RCC 7860 (cell line): ENCODE results near the gene ADCY2.

ENCODE experiments used
- DNase-seq: peaks from one replicate; pipeline ENCODE4 v3.0.0-alpha.2; 2015; ENCODE audit warnings: low spot score
- FAIRE-seq: peaks from 2 replicates; lab custom pipeline; 2012; peaks lifted over from hg19 to GRCh38; lab: Jason Lieb, UNC

The ADCY2 gene

GRCh38 chr5:7584749-7585148 is 188.8 kb downstream of the ADCY2 start:
- FAIRE-seq (no peak), DNase-seq (no peak)

GRCh38 chr5:7585807-7586206 is 189.9 kb downstream of the ADCY2 start:
- FAIRE-seq (no peak), DNase-seq (no peak)

- no peak for DNase-seq
- no peak for FAIRE-seq
These were observed 190.5 kb downstream of the ADCY2 start for GRCh38 chr5:7586480-7586879.

- FAIRE-seq (no peak), DNase-seq (no peak)
These were observed 193.9 kb downstream of the ADCY2 start for GRCh38 chr5:7589800-7590199.

- DNase-seq (no peak), FAIRE-seq (no peak)
These were observed 197.0 kb downstream of the ADCY2 start for GRCh38 chr5:7592910-7593309.

- DNase-seq, result no peak
- FAIRE-seq, result no peak
These were observed 201.2 kb downstream of the ADCY2 start for GRCh38 chr5:7597059-7597642.

GRCh38 chr5:7606840-7607465 is 211.0 kb downstream of the ADCY2 start:
- FAIRE-seq (no peak), DNase-seq (no peak)

- FAIRE-seq (no peak), DNase-seq (no peak)
These were observed 212.8 kb downstream of the ADCY2 start for GRCh38 chr5:7608772-7609171.

GRCh38 chr5:7609726-7610125 is 213.8 kb downstream of the ADCY2 start:
- DNase-seq (no peak), FAIRE-seq (no peak)

- FAIRE-seq, result no peak
These were observed 214.7 kb downstream of the ADCY2 start for GRCh38 chr5:7610531-7611177.

GRCh38 chr5:7611518-7611917 is 215.6 kb downstream of the ADCY2 start:
- FAIRE-seq (no peak), DNase-seq (no peak)

More at GRCh38 chr5:7610531-7611177, 214.7 kb downstream of the ADCY2 start:
- no peak for DNase-seq

- no peak for FAIRE-seq
- DNase-seq, result no peak
These were observed 219.7 kb downstream of the ADCY2 start for GRCh38 chr5:7615566-7616061.

GRCh38 chr5:7616897-7617296 is 221.0 kb downstream of the ADCY2 start:
- no peak for DNase-seq
- FAIRE-seq, result no peak

- FAIRE-seq, result no peak
These were observed 226.6 kb downstream of the ADCY2 start for GRCh38 chr5:7622498-7622897.

GRCh38 chr5:7625740-7626139 is 229.8 kb downstream of the ADCY2 start:
- FAIRE-seq, result no peak
- no peak for DNase-seq

More at GRCh38 chr5:7622498-7622897, 226.6 kb downstream of the ADCY2 start:
- DNase-seq, result no peak

GRCh38 chr5:7628248-7628647 is 232.3 kb downstream of the ADCY2 start:
- DNase-seq, result no peak
- no peak for FAIRE-seq

GRCh38 chr5:7628820-7629219 is 232.9 kb downstream of the ADCY2 start:
- DNase-seq (no peak), FAIRE-seq (no peak)

- no peak for FAIRE-seq
These were observed 233.6 kb downstream of the ADCY2 start for GRCh38 chr5:7629561-7629960.

GRCh38 chr5:7634837-7635236 is 238.9 kb downstream of the ADCY2 start:
- FAIRE-seq (no peak), DNase-seq (no peak)

More at GRCh38 chr5:7629561-7629960, 233.6 kb downstream of the ADCY2 start:
- no peak for DNase-seq

- FAIRE-seq (no peak), DNase-seq (no peak)
These were observed 242.5 kb downstream of the ADCY2 start for GRCh38 chr5:7638456-7638855.

GRCh38 chr5:7642029-7642428 is 246.1 kb downstream of the ADCY2 start:
- FAIRE-seq (peak; percentile 35), DNase-seq (no peak)

GRCh38 chr5:7644723-7645122 is 248.8 kb downstream of the ADCY2 start:
- FAIRE-seq (no peak), DNase-seq (no peak)
